Mucosa of gallbladder (tissue), 1 donor: ENCODE measurements around the gene GGT6. TPM values are rescaled to one million over a fixed set of nuclear protein-coding genes. Genes with fewer than 3 reads are reported as not detected.

Source experiments
- total RNA-seq: library from RNA; stranded (reverse); gene quantifications from one replicate; pipeline ENCODE4 v1.2.1, GENCODE V29; 2021
- donor health status: DM: no; HTN: no; CAD: no.

Gene GGT6
- total RNA-seq, 1 donor from 2014 or later: 21.3 TPM

Other genes with a start within 250 kb of the GGT6 start
- 70.1 TPM for gene UBE2G1, start 193.9 kb downstream of the GGT6 start, total RNA-seq
- gene SPNS3, start 126.6 kb downstream of the GGT6 start, total RNA-seq: 1.8 TPM
- gene SPNS2, start 61.7 kb downstream of the GGT6 start, total RNA-seq: 158 TPM
- 30.8 TPM for gene MYBBP1A, start 5.2 kb downstream of the GGT6 start, total RNA-seq
- gene SMTNL2, start 24.0 kb upstream of the GGT6 start, total RNA-seq: 2.4 TPM
- gene ALOX15, start 81.1 kb upstream of the GGT6 start, total RNA-seq: 0.49 TPM
- gene PELP1, start 143.6 kb upstream of the GGT6 start, total RNA-seq: 56.4 TPM
- gene ARRB2, start 150.1 kb upstream of the GGT6 start, total RNA-seq: 94.6 TPM
- gene MED11, start 170.9 kb upstream of the GGT6 start, total RNA-seq: 25.6 TPM
- 5.3 TPM for gene ZMYND15, start 179.3 kb upstream of the GGT6 start, total RNA-seq
- 92.6 TPM for gene CXCL16, start 179.4 kb upstream of the GGT6 start, total RNA-seq
- 56.9 TPM for gene TM4SF5, start 211.3 kb upstream of the GGT6 start, total RNA-seq
- 3.9 TPM for gene VMO1, start 225.8 kb upstream of the GGT6 start, total RNA-seq
- gene GLTPD2, start 228.4 kb upstream of the GGT6 start, total RNA-seq: 0.46 TPM
- gene PSMB6, start 235.6 kb upstream of the GGT6 start, total RNA-seq: 104 TPM
- 48.7 TPM for gene PLD2, start 246.6 kb upstream of the GGT6 start, total RNA-seq